Cardiac fibroblast (primary cell): ENCODE measurements around the gene CD86.

Experiments used
- DNase-seq, 2 donors: peaks; one replicate each; pipeline versions ENCODE4 v3.0.0 to v3.0.0-alpha.2; 2010; ENCODE audit warnings: low read depth in 2 of 2
- H3K4me3 ChIP-seq, 2 donors: replicated peaks in 1 of 2; 1 replicate in 1 of 2; 2 replicates in 1 of 2; pipeline ENCODE4 v1.5.1; 2011; ENCODE audit warnings: low read depth in 2 of 2, low read length in 2 of 2, mild to moderate bottlenecking in 2 of 2, moderate library complexity in 1 of 2
- CTCF ChIP-seq: IDR thresholded peaks from one replicate; pipeline ENCODE4 v1.5.1; 2011; ENCODE audit warnings: low read depth, mild to moderate bottlenecking, low read length, inconsistent platforms

Gene CD86

GRCh38 chr3:122067588-122068240 is 12.6 kb downstream of the CD86 start:
- no peak overlapping the region for H3K4me3 ChIP-seq
- TF ChIP-seq CTCF: no peak
- no peak for DNase-seq

GRCh38 chr3:122074621-122075265 is 19.6 kb downstream of the CD86 start:
- no peak overlapping the region for H3K4me3 ChIP-seq
- DNase-seq: no peak
- TF ChIP-seq CTCF: no peak

- H3K4me3 ChIP-seq: no peak overlapping the region
- DNase-seq: no peak
Observed at GRCh38 chr3:122076491-122077292, 21.5 kb downstream of the CD86 start.

GRCh38 chr3:122077293-122078234 is 22.4 kb downstream of the CD86 start:
- no peak for TF ChIP-seq CTCF
- no peak overlapping the region for H3K4me3 ChIP-seq
- DNase-seq: no peak

More at GRCh38 chr3:122076491-122077292, 21.5 kb downstream of the CD86 start:
- no peak for TF ChIP-seq CTCF

- no peak overlapping the region for H3K4me3 ChIP-seq
- DNase-seq: no peak
- no peak for TF ChIP-seq CTCF
Observed at GRCh38 chr3:122078235-122078935, 23.2 kb downstream of the CD86 start.
